H1 (cell line): ENCODE data around the gene MYL5. TPM values are rescaled to one million over a fixed set of nuclear protein-coding genes. Genes with fewer than 3 reads are reported as not detected.

Source experiments
- ATF3 ChIP-seq: IDR thresholded peaks from 2 replicates; pipeline ENCODE4 v1.6.1; 2011; ENCODE audit warnings: low read depth, mild to moderate bottlenecking, low read length; ENCODE audit not compliant: insufficient read depth
- BCL11A ChIP-seq, 2 experiments: IDR thresholded peaks; one replicate each; pipeline ENCODE4 v1.6.1; 2011; ENCODE audit warnings: low read depth in 2 of 2, low read length in 2 of 2, mild to moderate bottlenecking in 2 of 2
- CHD7 ChIP-seq: fragments of 300-600 bp; sonication (generic); IDR thresholded peaks from 2 replicates; pipeline ENCODE4 v1.7.1; 2012; ENCODE audit warnings: low read length, moderate library complexity, mild to moderate bottlenecking, inconsistent platforms; ENCODE audit not compliant: insufficient replicate concordance
- FOSL1 ChIP-seq: IDR thresholded peaks from 2 replicates; pipeline ENCODE4 v1.6.1; 2011; ENCODE audit warnings: mild to moderate bottlenecking, low read depth, low read length, moderate library complexity; ENCODE audit not compliant: insufficient read depth
- POLR2A ChIP-seq, 2 experiments: IDR thresholded peaks; 1 replicate in 1 of 2; 2 replicates in 1 of 2; pipeline ENCODE4 v1.6.1; 2011; ENCODE audit warnings: low read depth in 2 of 2, low read length in 2 of 2, mild to moderate bottlenecking in 2 of 2; ENCODE audit errors: control extremely low read depth in 1 of 2
- ZNF274 ChIP-seq: IDR thresholded peaks from 2 replicates; pipeline ENCODE4 v1.7.0; 2012; ENCODE audit warnings: low read length, borderline replicate concordance; ENCODE audit errors: extremely low read depth
- polyA plus RNA-seq, 7 experiments: library from polyadenylated mRNA; depleted of rRNA in 3 of 7; stranded (reverse) in 5 of 7; unstranded in 2 of 7; fragments of >200 nt in 5 of 7; fragments of 200-250 nt in 2 of 7; gene quantifications; 1 replicate in 5 of 7; 2 replicates in 1 of 7; 4 replicates in 1 of 7; pipeline versions ENCODE4 v1.2.1 to v1.2.3, GENCODE V29; 2011 to 2013; ENCODE audit warnings: missing spikeins in 2 of 7, mixed read lengths in 2 of 7
- total RNA-seq: library from RNA; stranded (reverse); fragmentation: NEBNext Ultra II Directional; extraction: Animal tissue kit (Norgen Biotek cat#: 25700); gene quantifications from 2 replicates; pipeline ENCODE4 v1.2.1, GENCODE V29; 2021

The MYL5 gene
- total and polyA plus RNA-seq, 2 of the 8 experiments (the other 6 are each of a cell fraction or from before 2014, with no cell fraction given) = 5.7 to 6.8 TPM

GRCh38 chr4:646460-646859, 27.9 kb upstream of the MYL5 start (continued):
- no peak for TF ChIP-seq CHD7
- no peak for TF ChIP-seq BCL11A (IDR thresholded peaks at IDR 0.05; ENCODE audit: low read depth in 2 of 2, low read length in 2 of 2)
- no peak for TF ChIP-seq ZNF274
- no peak for TF ChIP-seq ATF3
- TF ChIP-seq POLR2A (IDR thresholded peaks at IDR 0.05; ENCODE audit: control extremely low read depth in 1 of 2, low read depth in 2 of 2, low read length in 2 of 2) = no peak
- TF ChIP-seq FOSL1 = no peak
